Skin epidermis (tissue), 12 donors: ENCODE results near the gene EVC2.

Experiments used
- H3K27ac ChIP-seq, 21 experiments: fragments of 200-600 bp; sonication (generic) in 11 of 21; one replicate each; pipeline ENCODE4 v1.5.0; 2020; ENCODE audit warnings: mild to moderate bottlenecking in 3 of 21, inconsistent platforms in 2 of 21, moderate library complexity in 2 of 21
- H3K4me3 ChIP-seq, 7 experiments: fragments of 200-600 bp; sonication (generic) in 2 of 7; one replicate each; pipeline ENCODE4 v1.5.0; 2020; ENCODE audit warnings: inconsistent platforms in 2 of 7, mild to moderate bottlenecking in 2 of 7, moderate library complexity in 1 of 7

EVC2 gene

GRCh38 chr4:5717449-5718158, 9.2 kb upstream of the EVC2 start:
- Histone ChIP-seq H3K4me3 (no peak overlapping the region), H3K27ac (no peak overlapping the region)

- Histone ChIP-seq H3K27ac (no peak overlapping the region), H3K4me3 (no peak overlapping the region)
Measured at GRCh38 chr4:5716391-5716790, 8.0 kb upstream of the EVC2 start.

- H3K4me3 ChIP-seq: no peak overlapping the region
- H3K27ac ChIP-seq: no peak overlapping the region
Measured at GRCh38 chr4:5715357-5715756, 7.0 kb upstream of the EVC2 start.

- no peak overlapping the region for H3K4me3 ChIP-seq
Measured at GRCh38 chr4:5713861-5714260, 5.5 kb upstream of the EVC2 start.

GRCh38 chr4:5712931-5713330, 4.6 kb upstream of the EVC2 start:
- Histone ChIP-seq H3K27ac (no peak overlapping the region), H3K4me3 (no peak overlapping the region)

More at GRCh38 chr4:5713861-5714260, 5.5 kb upstream of the EVC2 start:
- no peak overlapping the region for H3K27ac ChIP-seq

- peak overlapping the region in 1 of 21 experiments; percentile 76 for H3K27ac ChIP-seq
- peak overlapping the region in 1 of 7 experiments; percentile 54 for H3K4me3 ChIP-seq
Measured at GRCh38 chr4:5712517-5712916, 4.2 kb upstream of the EVC2 start.

- Histone ChIP-seq H3K27ac (peak overlapping the region in 17 of 21 experiments; percentile 15 to 76 (median 55)), H3K4me3 (peak overlapping the region; percentile 34 to 57 (median 45))
Measured at GRCh38 chr4:5711479-5712184, 3.3 kb upstream of the EVC2 start.

- Histone ChIP-seq H3K4me3 (peak within 1 kb of the TSS; percentile 34 to 57 (median 45)), H3K27ac (peak within 1 kb of the TSS in 18 of 21 experiments; percentile 15 to 76 (median 66))
Measured at GRCh38 chr4:5710961-5711478, 2.7 kb upstream of the EVC2 start, which contains the start of gene EVC. EVC (plus strand) TSS chr4:5711201; CDS start chr4:5711381, 180 bp downstream.

GRCh38 chr4:5710065-5710960, 2.0 kb upstream of the EVC2 start:
- H3K4me3 ChIP-seq: peak overlapping the region; percentile 34 to 57 (median 45)
- peak overlapping the region in 13 of 21 experiments; percentile 25 to 73 (median 65) for H3K27ac ChIP-seq

GRCh38 chr4:5709207-5709575, 832 bp upstream of the EVC2 start:
- Histone ChIP-seq H3K27ac (peak overlapping the region in 14 of 21 experiments; percentile 70 to 93 (median 83)), H3K4me3 (no peak overlapping the region)

GRCh38 chr4:5707778-5708448, 446 bp downstream of the EVC2 start:
- Histone ChIP-seq H3K27ac (peak overlapping the region in 19 of 21 experiments; percentile 39 to 93 (median 79)), H3K4me3 (peak overlapping the region; percentile 46 to 69 (median 55))

GRCh38 chr4:5707366-5707765, 993 bp downstream of the EVC2 start:
- H3K27ac ChIP-seq: peak overlapping the region in 6 of 21 experiments; percentile 70 to 93 (median 88)
- H3K4me3 ChIP-seq: peak overlapping the region in 6 of 7 experiments; percentile 46 to 69 (median 60)

- Histone ChIP-seq H3K27ac (peak overlapping the region in 1 of 21 experiments; percentile 93), H3K4me3 (no peak overlapping the region)
Measured at GRCh38 chr4:5706486-5707290, 1.7 kb downstream of the EVC2 start.

GRCh38 chr4:5705647-5706320, 2.6 kb downstream of the EVC2 start:
- Histone ChIP-seq H3K27ac (no peak overlapping the region), H3K4me3 (no peak overlapping the region)

GRCh38 chr4:5704276-5704675, 4.1 kb downstream of the EVC2 start:
- no peak overlapping the region for H3K4me3 ChIP-seq
- no peak overlapping the region for H3K27ac ChIP-seq

- no peak overlapping the region for H3K27ac ChIP-seq
Measured at GRCh38 chr4:5703831-5704230, 4.5 kb downstream of the EVC2 start.

GRCh38 chr4:5701971-5702370, 6.4 kb downstream of the EVC2 start:
- Histone ChIP-seq H3K27ac (no peak overlapping the region), H3K4me3 (no peak overlapping the region)

More at GRCh38 chr4:5703831-5704230, 4.5 kb downstream of the EVC2 start:
- H3K4me3 ChIP-seq: no peak overlapping the region

- Histone ChIP-seq H3K4me3 (no peak overlapping the region), H3K27ac (no peak overlapping the region)
Measured at GRCh38 chr4:5700459-5700858, 7.9 kb downstream of the EVC2 start.
